Measurements from ENCODE around the gene CTSW. TPM values are rescaled to one million over a fixed set of nuclear protein-coding genes. Genes with fewer than 3 reads are reported as not detected.

Gene CTSW
- total RNA-seq, 2 donors from 2014 or later = 1.4 to 1.8 TPM

GRCh38 chr11:65864706-65865471 is 14.7 kb upstream of the CTSW start:
- intact Hi-C loops (cut with DNase I) = loop anchor here in 1 of 2 donors (5.0 kb wide), 1 partner anchor 632 kb away; no protein-coding TSS in a partner anchor
- DNase-seq (ENCODE audit: low spot score) = no peak

GRCh38 chr11:65865550-65866172 is 14.0 kb upstream of the CTSW start:
- DNase-seq (ENCODE audit: low spot score) = no peak
- intact Hi-C loops (cut with DNase I) = loop anchor here in 1 of 2 donors (5.0 kb wide), 1 partner anchor 632 kb away; no protein-coding TSS in a partner anchor

- intact Hi-C loops (cut with DNase I) = loop anchor here in 1 of 2 donors (5.0 kb wide), 1 partner anchor 631 kb away; no protein-coding TSS in a partner anchor
- no peak for DNase-seq (ENCODE audit: low spot score)
Measured at GRCh38 chr11:65866509-65867283, 12.9 kb upstream of the CTSW start.

- intact Hi-C loops (cut with DNase I) = loop anchor here in 1 of 2 donors (5.0 kb wide), 1 partner anchor 630 kb away; no protein-coding TSS in a partner anchor
- no peak for DNase-seq (ENCODE audit: low spot score)
Measured at GRCh38 chr11:65867284-65868071, 12.2 kb upstream of the CTSW start.

- no peak for DNase-seq (ENCODE audit: low spot score)
- intact Hi-C loops (cut with DNase I) = loop anchor here in 1 of 2 donors (5.0 kb wide), 1 partner anchor 629 kb away; no protein-coding TSS in a partner anchor
Measured at GRCh38 chr11:65868076-65868667, 11.5 kb upstream of the CTSW start.

GRCh38 chr11:65868907-65869306 is 10.7 kb upstream of the CTSW start:
- no peak for DNase-seq (ENCODE audit: low spot score)
- intact Hi-C loops (cut with DNase I) = loop anchor here in 1 of 2 donors (5.0 kb wide), 1 partner anchor 628 kb away; no protein-coding TSS in a partner anchor

GRCh38 chr11:65869643-65870306 is 9.9 kb upstream of the CTSW start:
- intact Hi-C loops (cut with DNase I) = loop anchor here in 1 of 2 donors (5.0 kb wide), 1 partner anchor 628 kb away; no protein-coding TSS in a partner anchor
- DNase-seq (ENCODE audit: low spot score) = no peak

GRCh38 chr11:65870307-65870658 is 9.4 kb upstream of the CTSW start:
- DNase-seq (ENCODE audit: low spot score) = no peak
- intact Hi-C loops (cut with DNase I) = no loop called here

GRCh38 chr11:65870706-65871681 is 8.6 kb upstream of the CTSW start:
- intact Hi-C loops (cut with DNase I) = no loop called here
- no peak for DNase-seq (ENCODE audit: low spot score)

GRCh38 chr11:65871811-65872548 is 7.7 kb upstream of the CTSW start:
- peak; percentile 77 for DNase-seq (ENCODE audit: low spot score)
- intact Hi-C loops (cut with DNase I) = no loop called here

- peak; percentile 83 for DNase-seq (ENCODE audit: low spot score)
- intact Hi-C loops (cut with DNase I) = no loop called here
Measured at GRCh38 chr11:65872586-65873317, 6.9 kb upstream of the CTSW start, which contains the start of gene EFEMP2. Gene EFEMP2, minus strand, starts transcription at chr11:65872800. Its CDS starts 446 bp downstream, at chr11:65872354.

- DNase-seq (ENCODE audit: low spot score) = peak; percentile 99
- intact Hi-C loops (cut with DNase I) = no loop called here
Measured at GRCh38 chr11:65873318-65874156, 6.1 kb upstream of the CTSW start.

GRCh38 chr11:65880027-65880426 is 390 bp downstream of the CTSW start:
- intact Hi-C loops (cut with DNase I) = loop anchor here (5.0 to 10.0 kb wide), 2 partner anchors 85 to 107 kb away; partner anchors contain the start of gene SART1 (in 1 of the 2)
- no peak for DNase-seq (ENCODE audit: low spot score)

- intact Hi-C loops (cut with DNase I) = loop anchor here (5.0 to 10.0 kb wide), 2 partner anchors 84 to 106 kb away; partner anchors contain the start of gene SART1 (in 1 of the 2)
- DNase-seq (ENCODE audit: low spot score) = no peak
Measured at GRCh38 chr11:65880844-65881421, 1.3 kb downstream of the CTSW start.

Measured in posterior vena cava (tissue), 2 donors.